Measurements from ENCODE around the gene SIGMAR1. TPM values are rescaled to one million over a fixed set of nuclear protein-coding genes. Genes with fewer than 3 reads are reported as not detected.
A peak's percentile ranks its signal among the peaks of the same experiment; 100 is the strongest.

SIGMAR1 gene
- total RNA-seq, 4 donors from 2014 or later: 48.6 to 89.7 (median 76.6) TPM

DNA sequence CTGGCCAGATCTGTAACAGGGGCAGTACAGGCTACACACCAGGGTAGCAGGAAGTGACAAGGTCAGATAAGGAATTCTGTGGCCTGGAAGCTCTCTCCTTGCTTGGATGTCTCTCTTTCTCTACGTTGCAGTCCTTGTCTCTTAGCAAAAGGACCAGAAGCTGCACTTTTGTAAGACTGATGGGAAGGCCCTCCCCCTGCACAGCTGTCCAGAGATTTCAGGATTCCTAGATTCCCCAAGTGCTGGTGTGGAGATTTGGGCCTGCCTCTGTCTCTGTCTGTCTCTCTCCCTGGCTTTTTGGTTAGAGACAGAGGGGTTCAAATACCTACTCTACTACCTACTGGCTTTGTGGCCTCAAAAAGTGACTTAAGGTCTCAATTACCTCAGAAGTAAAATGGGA is 38.0 kb downstream of the SIGMAR1 start:
- Histone ChIP-seq H3K27me3 (no peaks in the 10 kb centered on the region), H3K4me1 (no peaks in the 10 kb centered on the region), H3K4me3 (replicated peaks in 1 of 3) (no peak overlapping the region), H3K27ac (no peak overlapping the region), H3K9me3 (no peaks in the 10 kb centered on the region), H3K36me3 (no peaks in the 10 kb centered on the region)
- no peak for TF ChIP-seq CTCF (IDR thresholded peaks at IDR 0.05)
- TF ChIP-seq POLR2A (IDR thresholded peaks at IDR 0.05): no peak
- 59 to 88% methylated on average over 1 of the region's 1 CpG for WGBS, 2 donors
- intact Hi-C loops (cut with DNase I): loop anchor here (10.0 kb wide), 1 partner anchor 265 kb away; no protein-coding TSS in a partner anchor
- no peak for DNase-seq

DNA sequence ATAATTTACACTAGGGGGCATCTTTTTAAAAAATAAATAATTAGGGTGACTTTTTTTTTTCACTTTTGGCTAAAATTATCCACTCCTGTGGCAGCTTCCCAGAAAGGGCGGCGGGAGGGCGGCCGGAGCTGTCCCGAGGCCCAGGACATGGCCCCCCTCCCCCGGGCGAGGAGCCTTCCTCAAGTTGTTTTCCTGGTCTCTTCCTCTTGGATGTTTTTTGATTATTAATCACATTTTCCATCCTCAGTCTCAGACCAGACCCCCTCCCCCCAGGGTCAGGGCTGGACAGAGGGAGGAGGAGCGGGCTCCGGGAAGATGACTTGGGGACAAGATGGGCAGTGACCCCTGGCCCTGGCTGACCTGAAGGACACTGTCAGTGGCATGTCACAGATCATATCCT is 43.4 kb downstream of the SIGMAR1 start:
- no peaks in the 10 kb centered on the region for H3K36me3 ChIP-seq
- H3K4me3 ChIP-seq (replicated peaks in 1 of 3): no peak overlapping the region
- no peak for TF ChIP-seq POLR2A (IDR thresholded peaks at IDR 0.05)
- no peak for TF ChIP-seq CTCF (IDR thresholded peaks at IDR 0.05)
- no peaks in the 10 kb centered on the region for H3K27me3 ChIP-seq
- H3K9me3 ChIP-seq: no peaks in the 10 kb centered on the region
- peaks cover 7 to 31% of the 10 kb centered on the region in 2 donors for H3K4me1 ChIP-seq
- DNase-seq: no peak
- peak overlapping the region; percentile 17 to 39 (median 33) for H3K27ac ChIP-seq
- intact Hi-C loops (cut with DNase I): loop anchor here (5.0 to 10.0 kb wide), 3 partner anchors 47 to 259 kb away; no protein-coding TSS in a partner anchor
- WGBS, 2 donors: 63 to 65% methylated on average over 9 of the region's 9 CpGs

DNA sequence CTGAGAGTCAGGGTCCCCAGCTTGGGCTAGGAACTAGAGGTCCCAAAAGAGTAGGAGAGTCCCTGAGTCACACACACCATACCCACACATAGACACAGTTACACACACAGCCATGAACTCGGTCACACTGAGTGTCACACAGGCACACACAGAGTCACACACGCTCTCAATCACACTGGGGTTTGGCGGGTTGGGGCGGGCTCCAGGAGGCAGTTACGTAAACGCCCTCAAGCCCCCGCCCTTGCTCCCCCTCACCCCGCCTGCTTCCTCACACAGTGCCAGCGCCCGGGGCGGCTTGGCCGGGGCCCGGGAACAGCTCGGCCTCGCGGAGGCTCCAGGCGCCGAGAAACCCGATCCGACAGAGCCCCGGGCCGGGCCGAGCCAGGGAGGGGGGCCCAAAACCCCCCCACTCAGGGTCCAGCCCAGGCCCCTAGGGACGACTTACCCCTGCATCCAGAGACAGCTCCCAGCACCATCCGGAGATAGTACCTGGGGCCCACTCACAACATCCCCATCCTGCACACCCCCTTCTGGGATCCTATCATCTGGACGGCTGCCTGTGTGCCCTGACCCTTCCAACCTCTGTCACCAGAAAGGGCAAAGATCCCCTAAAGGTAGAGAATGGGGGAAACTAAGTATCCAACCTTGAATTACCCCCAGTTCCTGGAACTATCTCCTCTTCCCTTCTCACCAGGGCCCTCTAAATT is 44.5 kb downstream of the SIGMAR1 start:
- H3K9me3 ChIP-seq: no peaks in the 10 kb centered on the region
- no peaks in the 10 kb centered on the region for H3K27me3 ChIP-seq
- H3K4me1 ChIP-seq: peaks cover 12 to 39% of the 10 kb centered on the region in 2 donors
- H3K4me3 ChIP-seq (replicated peaks in 1 of 3): no peak overlapping the region
- peak; percentile 48 for DNase-seq
- 10 to 17% methylated on average over 13 to 17 of the region's 26 CpGs for WGBS, 2 donors
- peak overlapping the region in 2 of 3 donors; percentile 17 to 51 for H3K27ac ChIP-seq
- TF ChIP-seq CTCF (IDR thresholded peaks at IDR 0.05): no peak
- no peak for TF ChIP-seq POLR2A (IDR thresholded peaks at IDR 0.05)
- intact Hi-C loops (cut with DNase I): loop anchor here (5.0 to 10.0 kb wide), 3 partner anchors 46 to 258 kb away; no protein-coding TSS in a partner anchor
- H3K36me3 ChIP-seq: no peaks in the 10 kb centered on the region

- Histone ChIP-seq H3K4me1 (peaks cover 12 to 39% of the 10 kb centered on the region in 2 donors), H3K27me3 (no peaks in the 10 kb centered on the region), H3K36me3 (no peaks in the 10 kb centered on the region), H3K4me3 (replicated peaks in 1 of 3) (no peak overlapping the region), H3K9me3 (no peaks in the 10 kb centered on the region), H3K27ac (peak overlapping the region in 2 of 3 donors; percentile 26 to 62)
- intact Hi-C loops (cut with DNase I): loop anchor here (5.0 to 10.0 kb wide), 3 partner anchors 45 to 257 kb away; no protein-coding TSS in a partner anchor
- WGBS, 2 donors: 29 to 35% methylated on average over 13 to 15 of the region's 16 CpGs
- TF ChIP-seq POLR2A (IDR thresholded peaks at IDR 0.05) (no peak), CTCF (IDR thresholded peaks at IDR 0.05) (no peak)
- DNase-seq: no peak
These were observed 45.4 kb downstream of the SIGMAR1 start for GRCh38 chr9:34591917-34592866.
